Fibroblast of lung (primary cell): ENCODE results near the gene HTR3B. TPM values are rescaled to one million over a fixed set of nuclear protein-coding genes. Genes with fewer than 3 reads are reported as not detected.

Experiments used
- DNase-seq, 2 donors: peaks; one replicate each; pipeline versions ENCODE4 v3.0.0 to v3.0.0-alpha.2; 2010; ENCODE audit warnings: low read depth in 2 of 2
- H2AFZ ChIP-seq: 2 replicates; pipeline ENCODE4 v1.5.1; 2012; ENCODE audit warnings: low read length, control low read depth, inconsistent platforms
- H3K27ac ChIP-seq: 2 replicates; pipeline ENCODE4 v1.5.1; 2011; ENCODE audit warnings: low read length, control low read depth; ENCODE audit not compliant: insufficient read depth
- H3K27me3 ChIP-seq: 2 replicates; pipeline ENCODE4 v1.5.1; 2011; ENCODE audit warnings: mild to moderate bottlenecking, low read length; ENCODE audit not compliant: control insufficient read depth, insufficient read depth
- H3K36me3 ChIP-seq: 2 replicates; pipeline ENCODE4 v1.5.1; 2011; ENCODE audit warnings: low read length; ENCODE audit not compliant: control insufficient read depth, insufficient read depth
- H3K4me1 ChIP-seq: 2 replicates; pipeline ENCODE4 v1.5.1; 2011; ENCODE audit warnings: low read length; ENCODE audit not compliant: control insufficient read depth, insufficient read depth; ENCODE audit errors: extremely low read depth
- H3K4me2 ChIP-seq: 2 replicates; pipeline ENCODE4 v1.5.1; 2011; ENCODE audit warnings: low read length, control low read depth; ENCODE audit not compliant: insufficient read depth; ENCODE audit errors: extremely low read depth
- H3K4me3 ChIP-seq, 4 experiments: fragments of 200-600 bp in 1 of 4; sonication (generic) in 1 of 4; replicated peaks in 1 of 4; 2 replicates each; pipeline ENCODE4 v1.5.1; 2011 to 2016; ENCODE audit warnings: low read length in 4 of 4, low read depth in 3 of 4, mild to moderate bottlenecking in 3 of 4, control low read depth in 2 of 4, inconsistent platforms in 1 of 4, mixed read lengths in 1 of 4; ENCODE audit not compliant: insufficient read depth in 1 of 4; ENCODE audit errors: control extremely low read depth in 1 of 4
- H3K79me2 ChIP-seq: 2 replicates; pipeline ENCODE4 v1.5.1; 2012; ENCODE audit warnings: mild to moderate bottlenecking, low read length, inconsistent platforms; ENCODE audit not compliant: control insufficient read depth, insufficient read depth
- H3K9ac ChIP-seq: 2 replicates; pipeline ENCODE4 v1.5.1; 2011; ENCODE audit warnings: mild to moderate bottlenecking, low read length, control low read depth; ENCODE audit not compliant: insufficient read depth
- H3K9me3 ChIP-seq: 2 replicates; pipeline ENCODE4 v1.5.1; 2012; ENCODE audit warnings: low read depth, low read length; ENCODE audit not compliant: control insufficient read depth, insufficient read depth
- H4K20me1 ChIP-seq: 2 replicates; pipeline ENCODE4 v1.5.1; 2011; ENCODE audit warnings: low read length; ENCODE audit not compliant: control insufficient read depth, insufficient read depth; ENCODE audit errors: extremely low read depth
- EZH2 ChIP-seq: IDR thresholded peaks from 2 replicates; pipeline ENCODE4 v1.5.1; 2012; ENCODE audit warnings: low read length, control low read depth, mild to moderate bottlenecking; ENCODE audit errors: missing control alignments
- polyA plus RNA-seq, 2 donors: library from polyadenylated mRNA; depleted of rRNA in 1 of 2; stranded (reverse) in 1 of 2; unstranded in 1 of 2; fragments of >200 nt; gene quantifications; 2 replicates each; pipeline ENCODE4 v1.2.1, GENCODE V29; 2011 to 2012; ENCODE audit warnings: missing spikeins in 1 of 2
- total RNA-seq: library from RNA; depleted of rRNA; stranded (reverse); fragments of >200 nt; gene quantifications from 2 replicates; pipeline ENCODE4 v1.2.1, GENCODE V29; 2014
- TF ChIP-seq, protein P1 (sequence below), 2 donors: IDR thresholded peaks in 1 of 2; conservative IDR thresholded peaks in 1 of 2; 1 replicate in 1 of 2; 2 replicates in 1 of 2; pipeline ENCODE4 v1.5.1; 2011 to 2012; ENCODE audit warnings: low read length in 2 of 2, control low read depth in 1 of 2, inconsistent platforms in 1 of 2, low read depth in 1 of 2, mild to moderate bottlenecking in 1 of 2

Gene HTR3B
- total and polyA plus RNA-seq, 2 donors (not counting 1 experiment from before 2014, with no cell fraction given), result not detected

GRCh38 chr11:113934761-113935160, 30.2 kb downstream of the HTR3B start:
- H3K9me3 ChIP-seq, result no peaks in the 10 kb centered on the region
- DNase-seq, result no peak
- no peak overlapping the region for H3K4me3 ChIP-seq
- H2AFZ ChIP-seq, result no peak overlapping the region
- H3K4me2 ChIP-seq, result no peak overlapping the region
- TF ChIP-seq EZH2, result no peak
- TF ChIP-seq, protein P1, sequence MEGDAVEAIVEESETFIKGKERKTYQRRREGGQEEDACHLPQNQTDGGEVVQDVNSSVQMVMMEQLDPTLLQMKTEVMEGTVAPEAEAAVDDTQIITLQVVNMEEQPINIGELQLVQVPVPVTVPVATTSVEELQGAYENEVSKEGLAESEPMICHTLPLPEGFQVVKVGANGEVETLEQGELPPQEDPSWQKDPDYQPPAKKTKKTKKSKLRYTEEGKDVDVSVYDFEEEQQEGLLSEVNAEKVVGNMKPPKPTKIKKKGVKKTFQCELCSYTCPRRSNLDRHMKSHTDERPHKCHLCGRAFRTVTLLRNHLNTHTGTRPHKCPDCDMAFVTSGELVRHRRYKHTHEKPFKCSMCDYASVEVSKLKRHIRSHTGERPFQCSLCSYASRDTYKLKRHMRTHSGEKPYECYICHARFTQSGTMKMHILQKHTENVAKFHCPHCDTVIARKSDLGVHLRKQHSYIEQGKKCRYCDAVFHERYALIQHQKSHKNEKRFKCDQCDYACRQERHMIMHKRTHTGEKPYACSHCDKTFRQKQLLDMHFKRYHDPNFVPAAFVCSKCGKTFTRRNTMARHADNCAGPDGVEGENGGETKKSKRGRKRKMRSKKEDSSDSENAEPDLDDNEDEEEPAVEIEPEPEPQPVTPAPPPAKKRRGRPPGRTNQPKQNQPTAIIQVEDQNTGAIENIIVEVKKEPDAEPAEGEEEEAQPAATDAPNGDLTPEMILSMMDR (conservative IDR thresholded peaks at IDR 0.05 in 1 of 2, IDR thresholded peaks at IDR 0.05 in 1 of 2; ENCODE audit: low read depth in 1 of 2, low read length in 2 of 2), result no peak
- no peaks in the 10 kb centered on the region for H3K4me1 ChIP-seq
- H3K27me3 ChIP-seq, result no peaks in the 10 kb centered on the region
- H3K36me3 ChIP-seq, result no peaks in the 10 kb centered on the region
- no peak overlapping the region for H3K9ac ChIP-seq
- H3K27ac ChIP-seq, result no peak overlapping the region
- H3K79me2 ChIP-seq, result no peaks in the 10 kb centered on the region
- no peaks in the 10 kb centered on the region for H4K20me1 ChIP-seq

DNA sequence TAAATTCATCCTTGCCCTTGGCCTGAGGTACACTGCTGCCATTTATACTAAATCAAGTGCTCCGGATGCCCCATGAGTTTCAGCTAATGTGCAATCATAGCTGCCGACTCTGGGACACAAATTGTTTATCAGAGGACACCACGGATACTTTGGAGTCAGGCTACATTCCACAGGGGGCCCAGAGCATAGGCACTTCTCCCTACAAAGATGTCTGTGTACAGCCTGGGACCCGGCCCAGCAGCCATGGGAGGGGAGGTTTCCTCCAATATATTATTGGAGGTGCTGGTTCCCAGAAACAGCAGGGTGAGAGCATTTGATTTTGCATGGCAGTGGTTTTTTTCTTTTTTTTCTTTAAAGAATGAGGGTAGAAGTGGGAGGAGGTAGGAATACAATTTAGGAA, 31.3 kb downstream of the HTR3B start:
- Histone ChIP-seq H3K4me3 (no peak overlapping the region), H3K9me3 (no peaks in the 10 kb centered on the region), H3K27me3 (no peaks in the 10 kb centered on the region), H4K20me1 (no peaks in the 10 kb centered on the region), H3K4me2 (no peak overlapping the region), H2AFZ (no peak overlapping the region), H3K27ac (no peak overlapping the region), H3K79me2 (no peaks in the 10 kb centered on the region), H3K9ac (no peak overlapping the region), H3K4me1 (no peaks in the 10 kb centered on the region), H3K36me3 (no peaks in the 10 kb centered on the region)
- TF ChIP-seq, protein P1 (conservative IDR thresholded peaks at IDR 0.05 in 1 of 2, IDR thresholded peaks at IDR 0.05 in 1 of 2; ENCODE audit: low read depth in 1 of 2, low read length in 2 of 2), result no peak
- TF ChIP-seq EZH2, result no peak
- no peak for DNase-seq

GRCh38 chr11:113937918-113938317, 33.3 kb downstream of the HTR3B start:
- no peak for DNase-seq
- Histone ChIP-seq H3K27me3 (no peaks in the 10 kb centered on the region), H2AFZ (no peak overlapping the region), H3K79me2 (no peaks in the 10 kb centered on the region), H3K36me3 (no peaks in the 10 kb centered on the region), H3K27ac (no peak overlapping the region), H3K4me1 (no peaks in the 10 kb centered on the region), H3K4me3 (no peak overlapping the region), H3K9ac (no peak overlapping the region), H4K20me1 (no peaks in the 10 kb centered on the region), H3K9me3 (no peaks in the 10 kb centered on the region), H3K4me2 (no peak overlapping the region)
- TF ChIP-seq, protein P1 (conservative IDR thresholded peaks at IDR 0.05 in 1 of 2, IDR thresholded peaks at IDR 0.05 in 1 of 2; ENCODE audit: low read depth in 1 of 2, low read length in 2 of 2), result no peak
- TF ChIP-seq EZH2, result no peak
